GM19239 (cell line): ENCODE results near the gene PARK7.
A peak's percentile ranks its signal among the peaks of the same experiment; 100 is the strongest.

Experiments used
- DNase-seq: peaks from one replicate; pipeline ENCODE4 v3.0.0; 2011; ENCODE audit warnings: low spot score; ENCODE audit not compliant: insufficient read length
- FAIRE-seq: peaks from 2 replicates; lab custom pipeline; 2011; peaks lifted over from hg19 to GRCh38; lab: Jason Lieb, UNC

PARK7 gene

GRCh38 chr1:7975212-7975865, 13.8 kb downstream of the PARK7 start:
- DNase-seq (no peak), FAIRE-seq (peak; percentile 60)

GRCh38 chr1:7980984-7981383, 19.5 kb downstream of the PARK7 start:
- DNase-seq (no peak), FAIRE-seq (no peak)

- DNase-seq (no peak), FAIRE-seq (no peak)
Observed at GRCh38 chr1:7983086-7983778, 21.7 kb downstream of the PARK7 start.

- FAIRE-seq: no peak
- DNase-seq: no peak
Observed at GRCh38 chr1:7984811-7985210, 23.3 kb downstream of the PARK7 start.

- no peak for FAIRE-seq
- no peak for DNase-seq
Observed at GRCh38 chr1:7985851-7986612, 24.5 kb downstream of the PARK7 start.

- DNase-seq (no peak), FAIRE-seq (no peak)
Observed at GRCh38 chr1:7987528-7987927, 26.0 kb downstream of the PARK7 start.

DNA sequence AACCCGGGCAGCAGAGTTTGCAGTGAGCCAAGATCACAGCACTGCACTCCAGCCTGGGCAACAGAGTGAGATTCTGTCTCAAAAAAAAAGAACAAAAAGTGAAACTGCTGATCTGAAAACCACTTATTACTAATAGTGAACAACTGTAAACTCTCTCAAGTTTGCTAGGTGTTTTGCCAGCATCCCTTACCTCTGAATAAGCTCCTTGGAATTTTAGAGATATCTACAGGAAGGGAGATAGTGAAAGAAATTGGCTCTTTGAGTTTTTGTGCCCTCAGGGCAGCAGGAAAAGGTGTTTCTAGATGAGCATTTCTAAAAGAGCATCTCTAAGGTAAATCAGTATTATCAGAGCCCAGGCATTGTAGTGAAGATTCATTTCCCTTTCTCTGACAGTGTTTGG, 27.1 kb downstream of the PARK7 start:
- FAIRE-seq (no peak), DNase-seq (no peak)

DNA sequence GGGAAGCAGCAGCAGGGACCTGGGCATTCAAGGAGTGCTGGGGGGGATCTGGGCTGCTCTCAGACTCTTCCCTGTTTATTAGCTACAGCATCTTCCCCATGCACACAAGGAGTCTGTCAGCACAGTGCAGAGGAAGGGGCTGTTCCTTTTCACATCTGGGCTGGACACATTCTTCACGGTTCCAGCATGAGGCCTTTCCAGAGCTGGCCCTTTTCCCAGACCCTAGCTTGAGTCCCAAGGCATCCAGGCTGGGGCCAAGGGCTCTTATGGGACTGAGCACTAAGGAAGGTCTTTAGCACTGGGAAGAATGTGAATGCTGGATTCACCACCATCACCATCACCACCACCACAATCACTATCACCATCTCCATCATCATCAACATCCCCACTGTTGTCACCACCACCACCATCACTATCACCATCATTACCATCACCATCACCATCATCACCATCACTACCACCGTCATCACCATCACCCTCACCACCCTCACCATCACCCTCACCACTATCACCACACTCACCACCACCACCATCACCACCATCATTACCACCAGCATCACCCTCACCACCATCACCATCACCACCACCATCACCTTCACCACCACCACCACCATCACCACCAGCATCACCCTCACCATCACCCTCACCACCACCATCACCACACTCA, 28.4 kb downstream of the PARK7 start:
- FAIRE-seq (no peak), DNase-seq (no peak)

DNA sequence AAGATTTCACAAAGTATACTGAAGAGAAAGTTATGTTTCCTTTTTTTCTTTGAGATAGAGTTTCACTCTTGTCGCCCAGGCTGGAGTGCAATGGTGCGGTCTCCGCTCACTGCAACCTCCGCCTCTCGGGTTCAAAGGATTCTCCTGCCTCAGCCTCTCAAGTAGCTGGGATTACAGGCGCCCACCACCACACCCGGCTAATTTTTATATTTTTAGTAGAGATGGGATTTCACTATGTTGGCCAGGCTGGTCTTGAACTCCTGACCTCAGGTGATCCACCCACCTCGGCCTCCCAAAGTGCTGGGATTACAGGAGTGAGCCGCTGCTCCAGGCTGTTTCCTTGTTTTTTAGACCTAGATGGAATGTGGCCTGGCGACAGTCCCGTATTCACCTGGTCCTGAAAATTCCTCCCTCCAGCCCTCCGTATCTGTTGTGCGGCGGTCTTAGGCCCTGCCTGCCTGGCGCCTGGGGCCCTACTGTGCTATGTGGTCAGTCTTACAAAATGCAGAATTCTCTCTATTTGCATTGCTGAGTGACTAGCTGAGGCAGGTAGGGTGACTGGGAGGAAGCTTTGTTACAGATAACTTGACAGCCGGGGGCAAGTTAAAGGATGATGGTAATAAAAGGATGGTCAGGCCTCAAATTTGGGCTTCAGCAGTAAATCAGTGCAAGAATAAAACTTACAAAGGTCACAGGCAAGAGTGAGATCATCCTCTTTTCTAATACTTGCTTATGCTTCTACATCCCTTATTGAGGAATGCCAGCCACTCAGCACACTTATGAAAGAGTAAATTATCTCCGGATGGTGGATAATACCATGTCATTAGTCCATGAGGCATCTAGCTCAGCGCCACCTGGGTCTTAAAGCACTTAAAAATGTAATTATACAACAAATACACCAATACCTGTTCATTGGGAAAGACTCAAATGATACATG, 30.3 kb downstream of the PARK7 start:
- no peak for DNase-seq
- no peak for FAIRE-seq

DNA sequence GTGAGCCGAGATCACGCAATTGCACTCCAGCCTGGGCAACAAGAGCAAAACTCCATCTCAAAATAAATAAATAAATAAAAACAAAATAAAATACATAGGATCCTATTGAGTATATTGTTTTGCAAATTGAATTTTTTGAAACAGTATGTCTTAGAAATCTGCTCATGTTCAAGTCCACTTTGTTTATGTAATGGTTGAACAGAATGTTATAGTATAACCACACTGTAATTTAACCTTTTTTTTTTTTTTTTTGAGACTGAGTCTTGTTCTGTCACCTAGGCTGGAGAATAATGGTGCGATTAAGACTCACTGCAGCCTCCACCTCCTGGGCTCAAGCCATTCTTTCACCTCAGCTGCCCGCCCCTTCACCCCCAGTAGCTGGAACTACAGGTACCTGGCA, 31.4 kb downstream of the PARK7 start:
- no peak for DNase-seq
- no peak for FAIRE-seq

DNA sequence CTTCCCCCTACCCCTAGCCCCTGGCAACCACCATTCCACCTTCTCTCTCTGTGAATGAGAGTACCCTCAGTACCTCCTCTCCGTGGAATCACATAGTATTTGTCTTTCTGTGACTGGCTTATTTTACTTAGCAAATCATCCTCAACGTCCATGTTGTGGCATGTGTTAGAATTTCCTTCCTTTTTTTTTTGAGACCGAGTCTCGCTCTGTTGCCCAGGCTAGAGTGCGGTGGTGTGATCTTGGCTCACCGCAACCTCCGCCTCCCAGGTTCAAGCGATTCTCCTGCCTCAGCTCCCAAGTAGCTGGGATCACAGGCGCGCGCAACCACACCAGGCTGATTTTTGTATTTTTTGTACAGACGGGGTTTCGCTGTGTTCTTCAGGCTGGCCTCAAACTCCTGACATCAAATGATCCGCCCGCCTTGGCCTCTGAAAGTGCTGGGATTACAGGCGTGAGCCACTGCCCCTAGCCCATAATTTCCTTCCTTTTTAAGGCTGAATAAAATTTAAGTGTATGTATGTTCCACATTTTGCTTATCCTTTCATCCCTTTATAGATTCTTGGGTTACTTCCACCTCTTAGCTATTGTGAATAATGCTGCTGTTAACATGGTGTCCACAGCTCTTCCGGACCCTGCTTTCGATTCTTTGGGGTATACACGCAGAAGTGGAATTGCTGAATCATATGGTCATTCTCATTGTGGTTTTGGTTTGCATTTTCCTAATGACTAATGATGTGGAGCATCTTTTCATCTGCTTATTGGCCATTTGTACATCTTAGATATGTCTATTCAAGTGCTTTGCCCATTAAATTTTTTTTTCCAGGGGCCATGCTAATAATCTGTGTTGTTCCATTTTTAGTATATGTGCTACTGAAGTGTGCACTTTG, 32.3 kb downstream of the PARK7 start:
- peak; percentile 73 for FAIRE-seq
- no peak for DNase-seq

DNA sequence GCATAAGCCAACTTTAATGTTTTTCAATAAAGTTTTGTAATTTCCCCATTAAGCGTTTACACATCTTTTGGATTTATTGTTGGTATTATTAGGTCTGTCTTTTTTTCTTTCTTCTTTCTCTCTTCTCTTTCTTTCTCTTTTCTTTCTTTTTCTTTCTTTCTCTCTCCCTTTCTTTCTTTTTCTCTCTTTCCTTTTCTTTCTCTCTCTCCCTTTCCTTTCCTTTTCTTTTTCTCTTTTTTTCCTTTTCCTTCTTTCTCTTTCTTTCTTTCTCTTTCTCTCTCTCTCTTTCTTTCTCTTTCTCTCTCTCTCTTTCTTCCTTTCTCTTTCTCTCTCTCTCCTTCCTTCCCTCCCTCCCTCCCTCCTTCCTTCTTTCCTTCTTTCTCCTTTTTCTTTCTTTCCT, 33.3 kb downstream of the PARK7 start:
- DNase-seq (no peak), FAIRE-seq (no peak)

DNA sequence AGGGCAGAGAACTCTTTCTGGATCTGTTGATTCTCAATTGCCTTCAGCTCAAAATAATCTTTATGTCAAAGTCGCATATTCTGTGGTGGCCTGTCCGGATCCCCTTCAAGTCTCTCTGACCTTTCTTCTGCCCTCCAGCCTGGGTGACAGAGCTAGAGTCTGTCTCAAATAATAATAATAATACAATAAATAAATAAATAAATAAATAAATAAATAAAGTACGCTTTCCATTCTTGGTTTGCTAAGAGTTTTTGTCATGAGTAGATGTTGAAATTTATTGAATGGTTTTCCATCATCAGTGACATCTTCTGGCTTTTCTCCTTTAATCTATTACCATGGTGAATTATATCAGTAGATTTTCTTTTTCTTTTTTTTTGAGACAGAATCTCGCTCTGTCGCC, 33.9 kb downstream of the PARK7 start:
- FAIRE-seq (no peak), DNase-seq (no peak)

DNA sequence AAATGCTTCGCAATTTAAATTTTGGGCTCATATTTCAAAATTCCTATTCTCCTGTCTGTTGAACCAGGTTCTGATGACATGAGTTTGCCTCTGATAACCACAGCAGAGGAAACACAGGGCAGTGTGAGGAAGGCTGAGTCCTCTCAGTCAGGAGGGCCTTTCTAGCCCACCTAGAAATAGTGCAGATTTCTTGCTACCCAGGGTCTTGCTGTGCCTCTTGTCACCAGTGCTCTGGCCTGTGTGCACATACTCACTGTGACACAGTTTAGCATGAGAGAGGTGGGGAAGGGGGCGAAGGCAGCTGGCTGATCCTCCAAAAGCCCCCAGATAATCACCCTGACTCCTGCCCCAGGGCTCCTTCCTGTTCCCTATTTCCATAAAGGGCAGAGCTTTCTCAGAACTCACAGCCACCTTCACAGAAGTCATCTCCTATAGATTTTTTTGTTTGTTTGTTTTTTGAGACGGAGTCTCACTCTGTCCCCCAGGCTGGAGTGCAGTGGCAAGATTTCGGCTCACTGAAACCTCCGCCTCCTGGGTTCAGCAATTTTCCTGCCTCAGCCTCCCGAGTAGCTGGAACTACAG, 40.9 kb downstream of the PARK7 start:
- DNase-seq (no peak), FAIRE-seq (no peak)

DNA sequence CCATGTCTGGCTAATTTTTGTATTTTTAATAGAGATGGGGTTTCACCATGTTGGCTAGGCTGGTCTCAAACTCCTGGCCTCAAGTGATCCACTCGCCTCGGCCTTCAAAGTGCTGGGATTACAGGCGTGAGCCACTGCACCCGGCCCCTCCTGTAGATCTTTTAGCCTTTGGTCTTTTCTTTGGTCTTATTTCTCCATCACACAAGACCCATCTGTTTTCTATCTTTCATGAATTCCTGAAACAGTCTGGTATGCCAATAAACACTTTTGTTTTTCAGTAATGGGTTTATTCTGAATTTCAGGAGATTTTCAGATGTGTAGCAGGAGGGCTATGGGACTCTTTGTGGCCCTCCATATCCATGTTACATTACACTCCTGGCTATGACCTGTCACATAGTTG, 41.4 kb downstream of the PARK7 start:
- no peak for DNase-seq
- no peak for FAIRE-seq

- no peak for DNase-seq
- FAIRE-seq: no peak
Observed at GRCh38 chr1:8003438-8004112, 42.1 kb downstream of the PARK7 start.

GRCh38 chr1:8004113-8004802, 42.7 kb downstream of the PARK7 start:
- no peak for DNase-seq
- FAIRE-seq: no peak
